ENCODE results near the gene RBP3.

GRCh38 chr10:47332371-47332770 is 15.8 kb upstream of the RBP3 start:
- TF ChIP-seq CTCF (IDR thresholded peaks at IDR 0.05) (no peak), EP300 (IDR thresholded peaks at IDR 0.05) (no peak)

All from ovary (tissue), 3 donors.